DOHH2 (cell line): ENCODE results near the gene INO80E.

Source experiments
- CTCF ChIP-seq: fragments of 200-600 bp; sonication (generic); IDR thresholded peaks from one replicate; pipeline ENCODE4 v1.5.1; 2014; ENCODE audit warnings: antibody characterized with exemption, mild to moderate bottlenecking, low read depth, low read length; ENCODE audit not compliant: poor library complexity, severe bottlenecking
- EZH2phosphoT487 ChIP-seq: fragments of 200-600 bp; sonication (generic); IDR thresholded peaks from 2 replicates; pipeline ENCODE4 v1.6.1; 2017; ENCODE audit warnings: borderline replicate concordance, mild to moderate bottlenecking, antibody characterized with exemption, low read length, moderate library complexity, mixed read lengths

GRCh38 chr16:30052671-30053372 lies 56.8 kb downstream of the INO80E start:
- TF ChIP-seq CTCF, result no peak
- no peak for TF ChIP-seq EZH2phosphoT487
